Astrocyte (in vitro differentiated cells and primary cell): ENCODE data around the gene COX11. TPM values are rescaled to one million over a fixed set of nuclear protein-coding genes. Genes with fewer than 3 reads are reported as not detected.

ENCODE experiments used
- DNase-seq: peaks from one replicate; pipeline ENCODE4 v3.0.0-alpha.2; 2010; ENCODE audit warnings: low read depth
- FAIRE-seq: peaks from 2 replicates; lab custom pipeline; 2011; peaks lifted over from hg19 to GRCh38; lab: Jason Lieb, UNC
- H2AFZ ChIP-seq: 2 replicates; pipeline ENCODE4 v1.6.0; 2012; ENCODE audit warnings: low read depth, low read length, inconsistent platforms
- H3K27ac ChIP-seq: 2 replicates; pipeline ENCODE4 v1.5.1; 2011; ENCODE audit warnings: low read depth, low read length, inconsistent platforms
- H3K27me3 ChIP-seq: 2 replicates; pipeline ENCODE4 v1.6.0; 2011; ENCODE audit warnings: low read length, inconsistent platforms; ENCODE audit not compliant: insufficient read depth
- H3K36me3 ChIP-seq: 2 replicates; pipeline ENCODE4 v1.5.1; 2011; ENCODE audit warnings: low read length, inconsistent platforms; ENCODE audit not compliant: insufficient read depth
- H3K4me1 ChIP-seq: 2 replicates; pipeline ENCODE4 v1.5.1; 2011; ENCODE audit warnings: low read length, inconsistent platforms; ENCODE audit not compliant: insufficient read depth
- H3K4me2 ChIP-seq: 2 replicates; pipeline ENCODE4 v1.6.0; 2012; ENCODE audit warnings: low read length, inconsistent platforms
- H3K4me3 ChIP-seq: 2 replicates; pipeline ENCODE4 v1.5.1; 2011; ENCODE audit warnings: low read depth, mild to moderate bottlenecking, low read length, inconsistent platforms; ENCODE audit not compliant: insufficient read depth
- H3K79me2 ChIP-seq: 2 replicates; pipeline ENCODE4 v1.6.0; 2012; ENCODE audit warnings: mild to moderate bottlenecking, low read length, inconsistent platforms; ENCODE audit not compliant: insufficient read depth
- H3K9ac ChIP-seq: 2 replicates; pipeline ENCODE4 v1.6.0; 2012; ENCODE audit warnings: mild to moderate bottlenecking, low read length, inconsistent platforms
- H3K9me3 ChIP-seq: 2 replicates; pipeline ENCODE4 v1.5.1; 2012; ENCODE audit warnings: low read depth, mild to moderate bottlenecking, low read length, inconsistent platforms; ENCODE audit not compliant: insufficient read depth
- H4K20me1 ChIP-seq: 2 replicates; pipeline ENCODE4 v1.6.0; 2012; ENCODE audit warnings: low read length, inconsistent platforms; ENCODE audit not compliant: insufficient read depth
- H3K27ac Mint-ChIP-seq: one replicate; pipeline ENCODE4 v1.8.0; 2021; ENCODE audit warnings: mild to moderate bottlenecking, mixed read lengths; ENCODE audit not compliant: unreplicated experiment
- H3K27me3 Mint-ChIP-seq: one replicate; pipeline ENCODE4 v1.8.0; 2021; ENCODE audit warnings: low read depth, mixed read lengths; ENCODE audit not compliant: unreplicated experiment
- H3K36me3 Mint-ChIP-seq: one replicate; pipeline ENCODE4 v1.8.0; 2021; ENCODE audit warnings: low read depth, mixed read lengths; ENCODE audit not compliant: unreplicated experiment
- H3K4me1 Mint-ChIP-seq: one replicate; pipeline ENCODE4 v1.8.0; 2021; ENCODE audit warnings: low read depth, mixed read lengths; ENCODE audit not compliant: unreplicated experiment
- H3K4me3 Mint-ChIP-seq: one replicate; pipeline ENCODE4 v1.8.0; 2021; ENCODE audit warnings: mild to moderate bottlenecking, moderate library complexity, mixed read lengths; ENCODE audit not compliant: unreplicated experiment
- H3K9me3 Mint-ChIP-seq: one replicate; pipeline ENCODE4 v1.8.0; 2021; ENCODE audit warnings: mild to moderate bottlenecking, mixed read lengths; ENCODE audit not compliant: unreplicated experiment
- EZH2 ChIP-seq: IDR thresholded peaks from 2 replicates; pipeline ENCODE4 v1.6.1; 2012; ENCODE audit warnings: mild to moderate bottlenecking, low read length, inconsistent platforms; ENCODE audit not compliant: insufficient read depth
- total RNA-seq: library from RNA; stranded (reverse); gene quantifications from 2 replicates; pipeline ENCODE4 v1.2.1, GENCODE V29; 2021
- TF ChIP-seq, protein P1 (sequence below): IDR thresholded peaks from 2 replicates; pipeline ENCODE4 v1.5.1; 2011; ENCODE audit warnings: low read depth, mild to moderate bottlenecking, inconsistent platforms, low read length, moderate library complexity; ENCODE audit not compliant: insufficient read depth

COX11 gene
- total RNA-seq, 1 donor from 2014 or later: 36.4 TPM

DNA sequence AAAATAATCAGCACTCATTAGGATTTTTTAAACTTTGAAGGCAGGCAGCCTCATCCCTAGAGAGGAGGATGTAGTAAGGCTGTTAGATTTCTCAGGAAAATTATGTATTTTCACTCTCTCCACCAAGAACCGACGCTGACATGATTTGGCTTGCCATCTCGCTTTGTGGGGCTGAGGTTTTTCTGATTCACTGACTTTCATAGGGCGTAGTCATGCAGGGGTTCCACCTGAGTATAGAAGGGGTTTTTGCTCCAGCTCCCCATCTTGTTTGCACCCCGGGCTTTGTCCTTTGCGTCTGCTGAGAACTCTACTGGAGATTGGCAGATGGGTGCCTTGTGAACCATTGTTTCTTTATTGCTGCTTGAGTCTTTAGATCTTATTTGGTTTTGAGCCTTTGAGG lies 47.6 kb downstream of the COX11 start:
- H2AFZ ChIP-seq: no peak overlapping the region
- H3K4me1 Mint-ChIP-seq: no peaks in the 10 kb centered on the region
- H3K27me3 ChIP-seq: no peaks in the 10 kb centered on the region
- no peak overlapping the region for H3K9ac ChIP-seq
- no peak overlapping the region for H3K4me3 Mint-ChIP-seq
- TF ChIP-seq, protein P1, sequence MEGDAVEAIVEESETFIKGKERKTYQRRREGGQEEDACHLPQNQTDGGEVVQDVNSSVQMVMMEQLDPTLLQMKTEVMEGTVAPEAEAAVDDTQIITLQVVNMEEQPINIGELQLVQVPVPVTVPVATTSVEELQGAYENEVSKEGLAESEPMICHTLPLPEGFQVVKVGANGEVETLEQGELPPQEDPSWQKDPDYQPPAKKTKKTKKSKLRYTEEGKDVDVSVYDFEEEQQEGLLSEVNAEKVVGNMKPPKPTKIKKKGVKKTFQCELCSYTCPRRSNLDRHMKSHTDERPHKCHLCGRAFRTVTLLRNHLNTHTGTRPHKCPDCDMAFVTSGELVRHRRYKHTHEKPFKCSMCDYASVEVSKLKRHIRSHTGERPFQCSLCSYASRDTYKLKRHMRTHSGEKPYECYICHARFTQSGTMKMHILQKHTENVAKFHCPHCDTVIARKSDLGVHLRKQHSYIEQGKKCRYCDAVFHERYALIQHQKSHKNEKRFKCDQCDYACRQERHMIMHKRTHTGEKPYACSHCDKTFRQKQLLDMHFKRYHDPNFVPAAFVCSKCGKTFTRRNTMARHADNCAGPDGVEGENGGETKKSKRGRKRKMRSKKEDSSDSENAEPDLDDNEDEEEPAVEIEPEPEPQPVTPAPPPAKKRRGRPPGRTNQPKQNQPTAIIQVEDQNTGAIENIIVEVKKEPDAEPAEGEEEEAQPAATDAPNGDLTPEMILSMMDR: no peak
- no peak for TF ChIP-seq EZH2
- FAIRE-seq (no peak), DNase-seq (no peak)
- no peak overlapping the region for H3K4me3 ChIP-seq
- H3K9me3 ChIP-seq: no peaks in the 10 kb centered on the region
- no peaks in the 10 kb centered on the region for H4K20me1 ChIP-seq
- peaks cover 3% of the 10 kb centered on the region for H3K9me3 Mint-ChIP-seq
- peaks cover 25% of the 10 kb centered on the region for H3K36me3 Mint-ChIP-seq
- no peaks in the 10 kb centered on the region for H3K79me2 ChIP-seq
- H3K36me3 ChIP-seq: peaks cover 4% of the 10 kb centered on the region
- H3K4me1 ChIP-seq: no peaks in the 10 kb centered on the region
- no peaks in the 10 kb centered on the region for H3K27me3 Mint-ChIP-seq
- H3K27ac ChIP-seq: no peak overlapping the region
- H3K27ac Mint-ChIP-seq: no peak overlapping the region
- H3K4me2 ChIP-seq: no peak overlapping the region

DNA sequence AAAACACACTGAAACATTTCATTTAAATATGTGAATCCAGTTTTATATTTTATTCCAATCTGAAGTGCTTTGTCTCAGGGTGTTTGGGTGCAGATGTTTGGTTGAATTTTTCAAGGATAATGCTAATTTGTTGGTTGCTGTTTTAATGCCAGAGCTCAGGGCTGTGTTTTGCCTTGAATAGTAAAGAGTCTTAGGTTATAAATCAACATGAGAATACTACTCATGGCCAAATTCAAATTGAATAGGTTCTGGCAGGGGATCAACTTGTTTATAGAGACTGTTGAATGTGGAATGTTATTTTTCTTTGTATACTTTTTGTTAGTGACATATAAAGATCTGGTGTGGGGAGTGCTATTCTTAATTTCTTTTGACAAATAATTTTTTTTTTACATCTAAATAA lies 49.0 kb downstream of the COX11 start:
- no peaks in the 10 kb centered on the region for H3K27me3 ChIP-seq
- no peak overlapping the region for H3K27ac ChIP-seq
- no peak overlapping the region for H3K9ac ChIP-seq
- Mint-ChIP-seq H3K36me3 (peaks cover 28% of the 10 kb centered on the region), H3K4me3 (no peak overlapping the region), H3K27me3 (no peaks in the 10 kb centered on the region), H3K9me3 (peaks cover 3% of the 10 kb centered on the region), H3K4me1 (no peaks in the 10 kb centered on the region), H3K27ac (no peak overlapping the region)
- H2AFZ ChIP-seq: no peak overlapping the region
- no peak for DNase-seq
- H3K4me3 ChIP-seq: no peak overlapping the region
- no peaks in the 10 kb centered on the region for H4K20me1 ChIP-seq
- no peaks in the 10 kb centered on the region for H3K79me2 ChIP-seq
- TF ChIP-seq, protein P1: no peak
- TF ChIP-seq EZH2: no peak
- no peak for FAIRE-seq
- no peaks in the 10 kb centered on the region for H3K4me1 ChIP-seq
- no peak overlapping the region for H3K4me2 ChIP-seq
- H3K36me3 ChIP-seq: peaks cover 6% of the 10 kb centered on the region
- no peaks in the 10 kb centered on the region for H3K9me3 ChIP-seq

DNA sequence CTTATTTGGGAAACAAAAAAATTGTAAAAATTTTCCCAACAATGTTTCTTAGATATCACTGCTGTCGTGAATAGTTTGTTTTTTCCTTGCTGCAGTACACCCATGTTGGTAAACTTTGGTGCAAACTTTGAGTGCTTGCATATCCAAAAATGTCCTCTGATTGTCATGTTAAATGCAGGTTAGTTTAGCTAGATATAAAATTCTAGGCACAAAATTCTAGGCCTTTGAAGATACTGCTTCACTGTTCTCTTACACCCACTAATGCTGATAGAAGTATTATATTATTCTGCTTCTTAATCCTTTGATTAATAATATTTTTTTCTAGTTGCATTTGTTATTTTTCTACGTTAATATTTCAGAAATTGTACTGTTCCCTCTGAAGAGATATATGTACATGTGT lies 51.7 kb downstream of the COX11 start:
- peaks cover 3% of the 10 kb centered on the region for H3K9me3 Mint-ChIP-seq
- Histone ChIP-seq H3K27me3 (no peaks in the 10 kb centered on the region), H3K79me2 (no peaks in the 10 kb centered on the region), H3K36me3 (peaks cover 6% of the 10 kb centered on the region), H2AFZ (no peak overlapping the region), H4K20me1 (peaks cover under 1% of the 10 kb centered on the region), H3K4me1 (no peaks in the 10 kb centered on the region), H3K9ac (no peak overlapping the region), H3K4me2 (no peak overlapping the region), H3K4me3 (no peak overlapping the region), H3K9me3 (no peaks in the 10 kb centered on the region), H3K27ac (no peak overlapping the region)
- FAIRE-seq (no peak), DNase-seq (no peak)
- TF ChIP-seq, protein P1: no peak
- no peak for TF ChIP-seq EZH2
- H3K36me3 Mint-ChIP-seq: peaks cover 36% of the 10 kb centered on the region
- H3K4me3 Mint-ChIP-seq: no peak overlapping the region
- H3K27me3 Mint-ChIP-seq: no peaks in the 10 kb centered on the region
- no peak overlapping the region for H3K27ac Mint-ChIP-seq
- no peaks in the 10 kb centered on the region for H3K4me1 Mint-ChIP-seq

Other genes with a start within 250 kb of the COX11 start
- gene TOM1L1, start 67.8 kb downstream of the COX11 start, total RNA-seq: 20.3 and 27.1 TPM in 2 replicates
- gene STXBP4, start 111 bp upstream of the COX11 start, total RNA-seq: 11.3 and 12.6 TPM in 2 replicates